RWPE1 (cell line): Measurements from ENCODE around the gene NUS1.
"Not testable (repeated sequence)": the region's sequence is repeated elsewhere in the genome, so short reads cannot be mapped to it uniquely, and the experiment has no call there.

Source experiments
- CTCF ChIA-PET: fragments of 350-600 bp; sonication (Branson Sonifier 250); formaldehyde crosslinking; extraction: SDS; loops from one replicate; lab custom pipeline; 2021; lab: Yijun Ruan, JAX
- POLR2A ChIA-PET: fragments of 400-600 bp; formaldehyde crosslinking; extraction: SDS; loops from one replicate; lab custom pipeline; 2020; ENCODE audit warnings: antibody characterized with exemption; ENCODE audit not compliant: low non-redundant PET; lab: Yijun Ruan, JAX
- DNase-seq: peaks from one replicate; pipeline ENCODE4 v3.0.0; 2012; ENCODE audit warnings: low spot score
- H3K27ac ChIP-seq: fragments of 450-650 bp; 2 replicates; pipeline ENCODE4 v1.5.1; 2017
- CTCF ChIP-seq: fragments of 450-650 bp; conservative IDR thresholded peaks from 2 replicates; pipeline ENCODE4 v1.5.1; 2017; ENCODE audit warnings: low read depth, mild to moderate bottlenecking

NUS1 gene

GRCh38 chr6:117674991-117675657 is at the start of gene NUS1:
TSS of gene NUS1 (plus strand) at chr6:117675469. CDS start at chr6:117675671, 202 bp downstream.
- peak; percentile 89 for TF ChIP-seq CTCF
- ChIA-PET CTCF (interaction anchor here (0.6 to 0.7 kb wide), 3 partner anchors 20 to 940 kb away, joined by 3 read pairs; no protein-coding TSS in a partner anchor), POLR2A (no interaction called here)
- peak within 1 kb of the TSS; percentile 68 for H3K27ac ChIP-seq
- peak; percentile 97 for DNase-seq

GRCh38 chr6:117627533-117627932 is 47.7 kb upstream of the NUS1 start:
- TF ChIP-seq CTCF = no peak
- no peak overlapping the region for H3K27ac ChIP-seq
- CTCF ChIA-PET = no interaction called here
- DNase-seq = no peak
- POLR2A ChIA-PET = no interaction called here

GRCh38 chr6:117629119-117629660 is 46.1 kb upstream of the NUS1 start:
- TF ChIP-seq CTCF = no peak
- DNase-seq = no peak
- no peak overlapping the region for H3K27ac ChIP-seq
- ChIA-PET POLR2A (no interaction called here), CTCF (interaction anchor here (0.6 kb wide), 2 partner anchors 24 to 28 kb away, joined by 3 to 4 read pairs; no protein-coding TSS in a partner anchor)

GRCh38 chr6:117637770-117638169 is 37.5 kb upstream of the NUS1 start:
- POLR2A ChIA-PET = no interaction called here
- DNase-seq = no peak
- CTCF ChIA-PET = interaction anchor here (0.5 kb wide), 1 partner anchor 211 kb away, joined by 9 read pairs; no protein-coding TSS in a partner anchor
- TF ChIP-seq CTCF = no peak
- no peak overlapping the region for H3K27ac ChIP-seq

- CTCF ChIA-PET = no interaction called here
- POLR2A ChIA-PET = no interaction called here
- no peak for TF ChIP-seq CTCF
- no peak overlapping the region for H3K27ac ChIP-seq
- no peak for DNase-seq
These were observed 32.3 kb upstream of the NUS1 start for GRCh38 chr6:117642976-117643375.

GRCh38 chr6:117651984-117652383 is 23.3 kb upstream of the NUS1 start:
- POLR2A ChIA-PET, DNase-seq, H3K27ac ChIP-seq: not testable (repeated sequence)
- CTCF ChIA-PET = interaction anchor here (0.5 to 0.6 kb wide), 2 partner anchors 282 to 315 kb away, joined by 3 read pairs; no protein-coding TSS in a partner anchor

- no peak for DNase-seq
- H3K27ac ChIP-seq = no peak overlapping the region
- ChIA-PET CTCF (no interaction called here), POLR2A (no interaction called here)
- TF ChIP-seq CTCF = no peak
These were observed 21.3 kb upstream of the NUS1 start for GRCh38 chr6:117653949-117654348.
